ENCODE results near the gene MARVELD1.

GRCh38 chr10:97664282-97664850 is 49.2 kb upstream of the MARVELD1 start:
- TF ChIP-seq EP300 (IDR thresholded peaks at IDR 0.05) = no peak
- TF ChIP-seq, protein P1, sequence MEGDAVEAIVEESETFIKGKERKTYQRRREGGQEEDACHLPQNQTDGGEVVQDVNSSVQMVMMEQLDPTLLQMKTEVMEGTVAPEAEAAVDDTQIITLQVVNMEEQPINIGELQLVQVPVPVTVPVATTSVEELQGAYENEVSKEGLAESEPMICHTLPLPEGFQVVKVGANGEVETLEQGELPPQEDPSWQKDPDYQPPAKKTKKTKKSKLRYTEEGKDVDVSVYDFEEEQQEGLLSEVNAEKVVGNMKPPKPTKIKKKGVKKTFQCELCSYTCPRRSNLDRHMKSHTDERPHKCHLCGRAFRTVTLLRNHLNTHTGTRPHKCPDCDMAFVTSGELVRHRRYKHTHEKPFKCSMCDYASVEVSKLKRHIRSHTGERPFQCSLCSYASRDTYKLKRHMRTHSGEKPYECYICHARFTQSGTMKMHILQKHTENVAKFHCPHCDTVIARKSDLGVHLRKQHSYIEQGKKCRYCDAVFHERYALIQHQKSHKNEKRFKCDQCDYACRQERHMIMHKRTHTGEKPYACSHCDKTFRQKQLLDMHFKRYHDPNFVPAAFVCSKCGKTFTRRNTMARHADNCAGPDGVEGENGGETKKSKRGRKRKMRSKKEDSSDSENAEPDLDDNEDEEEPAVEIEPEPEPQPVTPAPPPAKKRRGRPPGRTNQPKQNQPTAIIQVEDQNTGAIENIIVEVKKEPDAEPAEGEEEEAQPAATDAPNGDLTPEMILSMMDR (IDR thresholded peaks at IDR 0.05) = no peak

Data from stomach (tissue), 4 donors.